HFFc6 (cell line): ENCODE measurements around the gene CRMP1. TPM values are rescaled to one million over a fixed set of nuclear protein-coding genes. Genes with fewer than 3 reads are reported as not detected.

Experiments used
- DNase-seq: peaks from one replicate; pipeline ENCODE4 v3.0.0-alpha.2; 2018
- H3K27ac Mint-ChIP-seq: 2 replicates; pipeline ENCODE4 v1.8.0; 2020; ENCODE audit warnings: mild to moderate bottlenecking, mixed read lengths
- H3K27me3 Mint-ChIP-seq: 2 replicates; pipeline ENCODE4 v1.8.0; 2021; ENCODE audit warnings: mild to moderate bottlenecking, moderate library complexity, mixed read lengths; ENCODE audit not compliant: insufficient read depth
- H3K36me3 Mint-ChIP-seq: 2 replicates; pipeline ENCODE4 v1.8.0; 2021; ENCODE audit warnings: low read depth, mixed read lengths
- H3K4me1 Mint-ChIP-seq: 2 replicates; pipeline ENCODE4 v1.8.0; 2020; ENCODE audit warnings: low read depth, mixed read lengths
- H3K4me3 Mint-ChIP-seq: 2 replicates; pipeline ENCODE4 v1.8.0; 2020; ENCODE audit warnings: mild to moderate bottlenecking, moderate library complexity, mixed read lengths
- H3K9me3 Mint-ChIP-seq: 2 replicates; pipeline ENCODE4 v1.8.0; 2020; ENCODE audit warnings: mild to moderate bottlenecking, mixed read lengths
- CTCF ChIP-seq: fragments of 200-600 bp; sonication (generic); IDR thresholded peaks from 2 replicates; pipeline ENCODE4 v1.5.0; 2021; ENCODE audit warnings: antibody characterized with exemption, mild to moderate bottlenecking
- total RNA-seq, 6 experiments: library from RNA; stranded (reverse); fragmentation: NEBNext Ultra II Directional; extraction: Animal tissue kit (Norgen Biotek cat#: 25700); gene quantifications; 2 replicates in 1 of 6; 3 replicates in 5 of 6; pipeline ENCODE4 v1.2.3, GENCODE V29; 2021

The CRMP1 gene
- total RNA-seq, 6 experiments from 2014 or later: not detected

- no peak for DNase-seq
- no peak for TF ChIP-seq CTCF
- Mint-ChIP-seq H3K9me3 (no peaks in the 10 kb centered on the region), H3K36me3 (peaks cover 46% of the 10 kb centered on the region), H3K4me1 (peaks cover 31% of the 10 kb centered on the region), H3K27ac (peak overlapping the region; percentile 58), H3K27me3 (peaks cover 1% of the 10 kb centered on the region; the same call in 1 of the 2 replicates), H3K4me3 (no peak overlapping the region)
Observed at GRCh38 chr4:5789141-5789540, 103.7 kb downstream of the CRMP1 start.

GRCh38 chr4:5788144-5788543 is 104.7 kb downstream of the CRMP1 start:
- Mint-ChIP-seq H3K9me3 (no peaks in the 10 kb centered on the region), H3K4me1 (peaks cover 37% of the 10 kb centered on the region), H3K36me3 (peaks cover 54% of the 10 kb centered on the region), H3K27ac (peak overlapping the region; percentile 30; the same call in 1 of the 2 replicates), H3K27me3 (peaks cover 3% of the 10 kb centered on the region; the same call in 1 of the 2 replicates), H3K4me3 (no peak overlapping the region)
- no peak for TF ChIP-seq CTCF
- DNase-seq: no peak

GRCh38 chr4:5787311-5787710 is 105.6 kb downstream of the CRMP1 start:
- Mint-ChIP-seq H3K36me3 (peaks cover 61% of the 10 kb centered on the region), H3K27me3 (peaks cover 3% of the 10 kb centered on the region; the same call in 1 of the 2 replicates), H3K27ac (no peak overlapping the region), H3K4me3 (no peak overlapping the region), H3K9me3 (no peaks in the 10 kb centered on the region), H3K4me1 (peaks cover 37% of the 10 kb centered on the region)
- no peak for DNase-seq
- TF ChIP-seq CTCF: no peak

- no peak for TF ChIP-seq CTCF
- peaks cover 3% of the 10 kb centered on the region; the same call in 1 of the 2 replicates for H3K27me3 Mint-ChIP-seq
- peak overlapping the region; percentile 72 for H3K27ac Mint-ChIP-seq
- H3K4me1 Mint-ChIP-seq: peaks cover 41% of the 10 kb centered on the region
- H3K4me3 Mint-ChIP-seq: no peak overlapping the region; the same call in 1 of the 2 replicates
- peak; percentile 82 for DNase-seq
- H3K9me3 Mint-ChIP-seq: no peaks in the 10 kb centered on the region
- H3K36me3 Mint-ChIP-seq: peaks cover 64% of the 10 kb centered on the region
Observed at GRCh38 chr4:5785806-5786680, 106.8 kb downstream of the CRMP1 start.

- H3K36me3 Mint-ChIP-seq: peaks cover 66% of the 10 kb centered on the region
Observed at GRCh38 chr4:5784960-5785611, 107.8 kb downstream of the CRMP1 start.

More at GRCh38 chr4:5784960-5785611, 107.8 kb downstream of the CRMP1 start:
- H3K27me3 Mint-ChIP-seq: peaks cover 3% of the 10 kb centered on the region; the same call in 1 of the 2 replicates
- peaks cover 43% of the 10 kb centered on the region for H3K4me1 Mint-ChIP-seq
- no peak; the same call in 1 of the 2 replicates for TF ChIP-seq CTCF
- no peaks in the 10 kb centered on the region for H3K9me3 Mint-ChIP-seq
- H3K27ac Mint-ChIP-seq: peak overlapping the region; percentile 72
- no peak overlapping the region for H3K4me3 Mint-ChIP-seq
- DNase-seq: no peak
